ENCODE measurements around the gene ALOX5.
"Not testable (repeated sequence)": the region's sequence is repeated elsewhere in the genome, so short reads cannot be mapped to it uniquely, and the experiment has no call there.

The ALOX5 gene

DNA sequence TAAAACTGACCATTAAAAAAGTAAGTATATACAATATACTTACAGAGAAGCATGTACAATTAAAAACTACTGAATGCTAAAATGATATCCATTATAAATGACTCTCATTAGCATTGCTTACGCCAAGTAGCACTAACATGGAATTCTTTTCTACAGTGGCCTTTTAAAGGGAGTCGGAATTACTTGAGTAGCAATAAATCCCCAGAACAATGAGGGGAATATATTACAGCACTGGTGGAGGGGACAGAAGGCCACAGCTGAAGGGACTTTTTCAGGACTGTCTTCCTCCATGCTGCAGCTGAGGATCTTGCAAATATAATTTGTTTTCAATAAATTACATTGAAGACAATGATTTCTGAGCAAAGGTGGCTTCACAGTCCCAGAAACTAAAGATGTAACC, 97.0 kb downstream of the ALOX5 start:
- no peak for DNase-seq

GRCh38 chr10:45471531-45472310, 97.7 kb downstream of the ALOX5 start:
- DNase-seq, result no peak

- DNase-seq, result no peak
These were observed 99.1 kb downstream of the ALOX5 start for GRCh38 chr10:45473126-45473525.

- no peak for DNase-seq
These were observed 102.5 kb downstream of the ALOX5 start for GRCh38 chr10:45476559-45476958.

- DNase-seq, result no peak
These were observed 106.3 kb downstream of the ALOX5 start for GRCh38 chr10:45480294-45480693.

- not testable (repeated sequence) for DNase-seq
These were observed 107.1 kb downstream of the ALOX5 start for GRCh38 chr10:45481100-45481499.

GRCh38 chr10:45483002-45483401, 109.0 kb downstream of the ALOX5 start:
- DNase-seq, result no peak

DNA sequence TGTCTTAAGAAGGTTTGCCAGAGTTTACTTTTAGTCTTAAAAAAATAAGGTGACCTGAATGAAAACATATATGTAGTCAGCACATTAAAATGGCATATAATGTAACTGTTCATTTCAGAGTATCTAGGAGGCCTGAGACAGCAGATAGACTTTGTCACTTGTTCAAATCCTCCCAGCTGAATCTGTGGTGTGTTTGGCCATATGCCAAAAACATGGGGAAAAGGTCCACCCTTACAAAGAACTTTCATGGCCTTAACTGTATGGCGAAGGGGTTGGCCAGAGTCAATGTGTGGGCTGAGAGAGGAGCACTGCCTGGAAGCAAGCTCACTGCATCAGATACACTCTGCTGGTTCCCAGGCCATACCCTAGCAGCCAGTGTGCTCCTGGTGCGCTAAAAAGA, 113.7 kb downstream of the ALOX5 start:
- no peak for DNase-seq

DNA sequence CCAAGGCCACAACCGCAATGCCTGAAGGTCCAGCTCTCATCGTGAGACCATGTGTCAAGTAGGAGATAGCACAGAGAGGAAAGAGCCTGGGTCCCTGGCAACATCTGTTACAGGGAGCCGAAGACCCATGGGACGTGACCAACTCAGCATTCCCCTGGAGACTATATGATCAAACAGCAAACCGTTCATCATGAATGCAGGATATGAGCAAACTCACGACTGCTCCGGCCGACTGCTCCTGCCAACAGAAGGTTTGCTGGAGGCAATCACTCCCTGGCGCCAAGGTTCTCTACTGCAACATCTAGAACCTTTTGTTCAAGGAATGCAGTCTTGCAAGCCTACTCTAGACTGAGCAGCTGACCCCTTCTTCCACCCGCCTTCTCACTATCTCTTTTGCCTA, 114.3 kb downstream of the ALOX5 start:
- DNase-seq, result no peak

DNA sequence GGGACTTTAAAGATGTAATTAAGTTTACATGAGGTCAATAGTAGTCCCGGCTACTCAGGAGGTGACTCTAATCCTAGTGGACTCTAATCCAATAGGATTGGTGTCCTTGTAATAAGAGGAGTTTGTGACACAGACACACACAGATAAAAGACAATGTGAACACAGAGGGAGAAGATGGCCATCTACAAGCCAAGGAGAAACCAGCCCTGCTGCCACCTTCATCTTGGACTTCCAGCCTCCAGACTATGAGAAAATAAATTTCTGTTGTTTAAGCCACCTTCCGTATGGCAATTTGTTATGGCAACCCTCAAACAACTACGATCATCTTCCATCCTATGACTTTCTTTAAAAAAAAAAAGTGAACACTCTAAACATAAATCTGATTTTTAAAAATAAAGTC, 116.3 kb downstream of the ALOX5 start:
- no peak for DNase-seq

- no peak for DNase-seq
These were observed 117.0 kb downstream of the ALOX5 start for GRCh38 chr10:45491061-45491460.

Measured in stimulated activated naive CD4-positive, alpha-beta T cell (primary cell).